CD4-positive, alpha-beta T cell treated with Interferon alpha-2 for 1 hour (primary cell): ENCODE results near the gene PACS1.

Experiments used
- DNase-seq, 2 donors: peaks; one replicate each; pipeline ENCODE4 v3.0.0-alpha.2; 2020 to 2022

PACS1 gene

GRCh38 chr11:66293352-66293751 lies 223.3 kb downstream of the PACS1 start:
- DNase-seq: no peak

DNA sequence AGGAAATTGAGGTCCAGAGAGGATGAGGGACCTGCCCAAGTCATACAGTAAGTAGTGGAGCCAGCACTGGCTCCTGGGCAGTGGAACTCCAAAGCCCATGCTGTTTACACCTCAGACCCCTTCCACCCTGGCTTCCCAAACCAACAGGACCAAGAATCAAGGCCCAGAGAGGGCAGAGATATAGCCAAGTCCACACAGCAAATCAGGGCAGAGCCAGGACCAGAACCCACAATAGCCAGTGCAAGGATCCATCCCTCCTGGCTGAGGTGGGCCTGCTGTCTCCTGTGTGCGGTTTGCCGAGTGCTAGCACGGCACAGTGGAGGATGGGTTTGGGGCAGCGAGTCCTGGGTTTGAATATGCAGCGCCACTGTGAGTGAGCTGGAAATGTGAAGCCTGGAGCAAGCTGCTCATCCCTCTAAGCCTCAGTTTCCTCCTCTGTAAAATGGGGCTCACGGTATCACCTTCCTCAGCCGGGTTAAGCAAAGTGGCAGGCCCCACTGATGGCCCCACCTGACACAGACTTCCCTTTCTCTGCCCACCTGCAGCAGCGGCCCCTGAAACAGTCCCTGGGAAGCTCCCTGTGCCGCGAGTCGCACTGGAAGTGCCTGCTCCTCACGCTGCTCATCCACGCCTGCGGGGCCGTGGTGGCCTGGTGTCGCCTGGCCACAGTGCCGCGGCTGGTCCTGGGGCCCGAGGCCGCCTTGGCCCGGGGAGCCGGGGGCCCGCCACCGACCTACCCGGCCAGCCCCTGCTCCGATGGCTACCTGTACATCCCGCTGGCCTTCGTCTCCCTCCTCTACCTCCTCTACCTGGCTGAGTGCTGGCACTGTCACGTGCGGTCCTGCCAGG lies 223.9 kb downstream of the PACS1 start:
- no peak for DNase-seq
